ENCODE data around the gene RANBP17. TPM values are rescaled to one million over a fixed set of nuclear protein-coding genes. Genes with fewer than 3 reads are reported as not detected.

Gene RANBP17
- polyA plus RNA-seq, 1 donor from 2014 or later = 25.5 TPM

- Histone ChIP-seq H3K27me3 (ENCODE audit: insufficient read depth, low read depth, low read length) (no peaks in the 10 kb centered on the region), H3K4me3 (ENCODE audit: low read length) (no peak overlapping the region), H3K4me2 (ENCODE audit: low read length) (no peak overlapping the region), H3K9ac (ENCODE audit: low read length) (no peak overlapping the region), H3K9me2 (ENCODE audit: insufficient read depth, low read length) (no peaks in the 10 kb centered on the region), H3K36me3 (ENCODE audit: insufficient read depth, low read length) (no peaks in the 10 kb centered on the region), H3F3A (ENCODE audit: insufficient read depth, low read length, poor library complexity, severe bottlenecking) (no peaks in the 10 kb centered on the region), H4K20me1 (ENCODE audit: insufficient read depth) (no peaks in the 10 kb centered on the region), H3K27ac (ENCODE audit: low read length) (no peak overlapping the region), H3K9me3 (ENCODE audit: low read length) (no peaks in the 10 kb centered on the region), H2AFZ (ENCODE audit: low read depth, low read length) (no peak overlapping the region), H3K79me2 (replicated peaks; ENCODE audit: insufficient read depth, low read length) (no peaks in the 10 kb centered on the region)
- TF ChIP-seq MXI1 (conservative IDR thresholded peaks at IDR 0.05; ENCODE audit: poor library complexity, severe bottlenecking) (no peak), TAF1 (IDR thresholded peaks at IDR 0.05; ENCODE audit: low read depth) (no peak), EZH2 (IDR thresholded peaks at IDR 0.05; ENCODE audit: borderline replicate concordance, insufficient read depth, low read length, poor library complexity, severe bottlenecking) (no peak), CTCF (IDR thresholded peaks at IDR 0.05; ENCODE audit: poor library complexity, severe bottlenecking) (no peak)
These were observed 75.3 kb downstream of the RANBP17 start for GRCh38 chr5:170937072-170937471.

GRCh38 chr5:170937914-170938313 is 76.1 kb downstream of the RANBP17 start:
- TF ChIP-seq POLR2AphosphoS5 (IDR thresholded peaks at IDR 0.05) (no peak), MXI1 (conservative IDR thresholded peaks at IDR 0.05; ENCODE audit: poor library complexity, severe bottlenecking) (no peak), TAF1 (IDR thresholded peaks at IDR 0.05; ENCODE audit: low read depth) (no peak), RAD21 (conservative IDR thresholded peaks at IDR 0.05) (no peak), CTCF (IDR thresholded peaks at IDR 0.05; ENCODE audit: poor library complexity, severe bottlenecking) (no peak), REST (IDR thresholded peaks at IDR 0.05; ENCODE audit: borderline replicate concordance) (no peak), SMC3 (conservative IDR thresholded peaks at IDR 0.05; ENCODE audit: poor library complexity) (no peak), EZH2 (IDR thresholded peaks at IDR 0.05; ENCODE audit: borderline replicate concordance, insufficient read depth, low read length, poor library complexity, severe bottlenecking) (no peak), EP300 (conservative IDR thresholded peaks at IDR 0.05; ENCODE audit: poor library complexity, severe bottlenecking) (no peak)
- H3K36me3 ChIP-seq (ENCODE audit: insufficient read depth, low read length) = no peaks in the 10 kb centered on the region

More at GRCh38 chr5:170937914-170938313, 76.1 kb downstream of the RANBP17 start:
- no peak overlapping the region for H3K4me3 ChIP-seq (ENCODE audit: low read length)
- no peaks in the 10 kb centered on the region for H3K9me2 ChIP-seq (ENCODE audit: insufficient read depth, low read length)
- H3K9me3 ChIP-seq (ENCODE audit: low read length) = no peaks in the 10 kb centered on the region
- H3K4me2 ChIP-seq (ENCODE audit: low read length) = no peak overlapping the region
- H3K9ac ChIP-seq (ENCODE audit: low read length) = no peak overlapping the region
- no peaks in the 10 kb centered on the region for H4K20me1 ChIP-seq (ENCODE audit: insufficient read depth)
- no peaks in the 10 kb centered on the region for H3F3A ChIP-seq (ENCODE audit: insufficient read depth, low read length, poor library complexity, severe bottlenecking)
- no peak overlapping the region for H3K27ac ChIP-seq (ENCODE audit: low read length)
- no peaks in the 10 kb centered on the region for H3K79me2 ChIP-seq (replicated peaks; ENCODE audit: insufficient read depth, low read length)
- no peaks in the 10 kb centered on the region for H3K27me3 ChIP-seq (ENCODE audit: insufficient read depth, low read depth, low read length)
- H2AFZ ChIP-seq (ENCODE audit: low read depth, low read length) = no peak overlapping the region
